ENCODE data around the gene SCARF1. TPM values are rescaled to one million over a fixed set of nuclear protein-coding genes. Genes with fewer than 3 reads are reported as not detected.
A peak's percentile ranks its signal among the peaks of the same experiment; 100 is the strongest.

The SCARF1 gene
- total RNA-seq, 1 donor from 2014 or later: 8.0 TPM

- no peak for TF ChIP-seq CTCF (IDR thresholded peaks at IDR 0.05)
- CTCF ChIA-PET: interaction anchor here (0.7 kb wide), 1 partner anchor 960 kb away, joined by 3 read pairs; no protein-coding TSS in a partner anchor
- no peaks in the 10 kb centered on the region for H3K27me3 Mint-ChIP-seq
- H3K27ac Mint-ChIP-seq: peak overlapping the region; percentile 14
- ATAC-seq (ENCODE audit: low read depth) (no peak), DNase-seq (no peak)
- H3K9me3 Mint-ChIP-seq: no peaks in the 10 kb centered on the region
- peak overlapping the region; percentile 5 for H3K4me3 Mint-ChIP-seq
- H3K4me1 Mint-ChIP-seq: peaks cover 33% of the 10 kb centered on the region
- POLR2A ChIA-PET: no interaction called here
- intact Hi-C loops (cut with micrococcal nuclease): no loop called here
- peaks cover 32% of the 10 kb centered on the region for H3K36me3 Mint-ChIP-seq (ENCODE audit: low read depth)
Measured at GRCh38 chr17:1686086-1686485, 40.6 kb upstream of the SCARF1 start.

DNA sequence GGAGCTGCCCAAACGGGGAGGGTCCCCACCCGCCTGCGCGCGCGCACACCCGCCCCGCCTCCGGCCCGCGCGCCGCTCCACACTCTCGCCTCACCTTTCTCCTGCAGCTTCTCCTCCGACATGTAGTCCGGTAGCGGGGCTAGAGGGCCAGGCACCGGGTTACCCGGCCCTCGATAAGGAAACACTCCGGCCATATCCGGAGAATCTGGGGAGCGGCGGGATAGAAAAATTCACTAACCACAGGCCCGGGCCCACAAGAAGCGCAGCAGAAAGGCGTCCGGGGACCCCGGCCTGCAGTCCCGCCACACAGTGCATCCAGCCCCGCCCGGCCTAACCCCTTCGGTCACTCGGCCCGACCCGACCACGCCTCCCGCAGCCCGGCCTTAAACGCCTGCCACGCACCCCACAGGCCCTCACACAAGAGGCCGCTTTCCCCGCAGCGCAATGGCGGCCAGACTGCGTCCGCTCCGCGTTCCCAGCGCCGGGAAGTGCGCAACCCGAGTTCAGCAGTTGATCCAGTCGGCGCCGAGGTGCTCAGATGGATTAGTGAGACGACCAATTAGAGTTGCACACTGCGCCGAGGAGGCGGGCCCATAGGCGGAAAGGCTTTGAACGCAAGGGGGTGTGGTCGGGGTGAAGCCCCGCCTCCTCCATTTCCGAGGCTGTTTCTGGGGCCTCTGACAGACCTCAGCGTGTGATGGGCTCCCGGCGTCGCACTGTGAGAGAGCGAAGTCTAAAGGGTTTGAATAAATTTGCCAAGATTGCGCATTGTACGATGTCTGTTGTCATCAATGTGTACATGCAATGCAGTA is 39.1 kb upstream of the SCARF1 start, which contains the start of gene PRPF8:
PRPF8 (minus strand) TSS at position 490 of the 812 bp plus-strand sequence; CDS start at position 194, 296 bp downstream.
- ATAC-seq (ENCODE audit: low read depth) (peak; percentile 99), DNase-seq (peak; percentile 95)
- ChIA-PET CTCF (interaction anchor here (2.2 kb wide), 1 partner anchor 99 kb away, joined by 9 read pairs; no protein-coding TSS in a partner anchor), POLR2A (interaction anchor here (0.6 to 2.1 kb wide), 19 partner anchors 11 to 970 kb away, joined by 3 to 43 read pairs (median 4); partner anchors contain the start of genes INPP5K, RILP, RPA1 and SMYD4)
- peaks cover 47% of the 10 kb centered on the region for H3K36me3 Mint-ChIP-seq (ENCODE audit: low read depth)
- no peak for TF ChIP-seq CTCF (IDR thresholded peaks at IDR 0.05)
- H3K27ac Mint-ChIP-seq: peak within 1 kb of the TSS; percentile 96
- peak within 1 kb of the TSS; percentile 100 for H3K4me3 Mint-ChIP-seq
- H3K9me3 Mint-ChIP-seq: no peaks in the 10 kb centered on the region
- H3K27me3 Mint-ChIP-seq: no peaks in the 10 kb centered on the region
- intact Hi-C loops (cut with micrococcal nuclease): loop anchor here (1.0 to 2.0 kb wide), 6 partner anchors 15 to 144 kb away; partner anchors contain the start of genes RILP, SLC43A2 and SMYD4
- peaks cover 33% of the 10 kb centered on the region for H3K4me1 Mint-ChIP-seq

DNA sequence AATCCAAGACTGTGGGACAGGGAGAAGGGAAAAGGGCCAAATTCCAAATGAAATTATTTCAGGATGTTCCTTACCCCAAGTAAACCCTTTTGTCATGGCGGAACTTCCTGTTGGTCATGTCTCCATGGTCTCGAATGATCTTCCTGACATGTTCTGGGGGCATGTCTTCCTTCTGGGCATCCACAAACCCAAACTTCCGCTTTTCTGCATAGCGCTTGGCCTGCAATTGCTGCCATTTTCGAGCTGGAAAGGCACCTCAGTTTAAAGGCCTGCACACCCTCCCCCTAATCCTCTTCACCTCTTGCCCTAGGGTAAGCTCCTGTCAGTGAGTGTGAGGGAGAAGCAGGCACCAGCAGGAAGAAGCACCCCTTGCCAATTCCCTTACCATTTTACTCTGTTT is 37.9 kb upstream of the SCARF1 start:
- intact Hi-C loops (cut with micrococcal nuclease): no loop called here
- CTCF ChIA-PET: interaction anchor here (1.4 to 2.2 kb wide), 2 partner anchors 100 to 182 kb away, joined by 6 to 9 read pairs; no protein-coding TSS in a partner anchor
- ATAC-seq (ENCODE audit: low read depth) (no peak), DNase-seq (no peak)
- Mint-ChIP-seq H3K4me1 (peaks cover 33% of the 10 kb centered on the region), H3K27me3 (no peaks in the 10 kb centered on the region), H3K4me3 (peak overlapping the region; percentile 100), H3K9me3 (no peaks in the 10 kb centered on the region), H3K36me3 (ENCODE audit: low read depth) (peaks cover 58% of the 10 kb centered on the region), H3K27ac (peak overlapping the region; percentile 96)
- POLR2A ChIA-PET: interaction anchor here (0.6 to 2.1 kb wide), 13 partner anchors 10 to 387 kb away, joined by 3 to 43 read pairs (median 5); partner anchors contain the start of genes RILP, RPA1 and SMYD4
- no peak for TF ChIP-seq CTCF (IDR thresholded peaks at IDR 0.05)

DNA sequence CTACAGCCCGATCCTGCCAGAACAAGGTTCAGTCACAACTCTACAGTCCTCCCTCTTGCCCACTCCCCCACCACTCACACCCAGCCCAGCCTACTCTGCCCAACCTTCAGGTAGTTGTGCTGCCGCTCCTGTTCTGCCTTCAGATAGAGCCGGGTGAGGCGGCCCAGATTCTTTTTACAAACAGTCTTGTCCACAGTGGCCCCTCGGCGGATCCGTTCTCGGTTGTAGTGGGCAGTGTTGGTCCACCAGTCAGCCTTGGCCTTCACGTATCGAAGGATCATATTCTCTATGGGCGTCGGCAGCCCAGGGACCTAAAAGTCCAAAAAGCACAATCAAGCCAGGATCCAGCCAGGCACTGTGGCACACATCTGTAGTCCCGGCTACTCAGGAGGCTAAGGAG is 30.9 kb upstream of the SCARF1 start:
- H3K9me3 Mint-ChIP-seq: no peaks in the 10 kb centered on the region
- ChIA-PET POLR2A (interaction anchor here (0.6 kb wide), 1 partner anchor 323 kb away, joined by 3 read pairs; no protein-coding TSS in a partner anchor), CTCF (no interaction called here)
- no peak for TF ChIP-seq CTCF (IDR thresholded peaks at IDR 0.05)
- no peak for DNase-seq
- H3K27me3 Mint-ChIP-seq: no peaks in the 10 kb centered on the region
- H3K4me3 Mint-ChIP-seq: no peak overlapping the region
- no peak for ATAC-seq (ENCODE audit: low read depth)
- no peaks in the 10 kb centered on the region for H3K4me1 Mint-ChIP-seq
- peaks cover 95% of the 10 kb centered on the region for H3K36me3 Mint-ChIP-seq (ENCODE audit: low read depth)
- no peak overlapping the region for H3K27ac Mint-ChIP-seq
- intact Hi-C loops (cut with micrococcal nuclease): no loop called here
